Measurements from ENCODE around the gene SEZ6L2.
"Not testable (repeated sequence)": the region's sequence is repeated elsewhere in the genome, so short reads cannot be mapped to it uniquely, and the experiment has no call there.

The SEZ6L2 gene
- total RNA-seq: 0 to 0.04 reads per million in 2 donors

- no peak for DNase-seq
Measured at GRCh38 chr16:29899516-29900101, at the start of gene SEZ6L2. TSS of gene SEZ6L2 (minus strand) at chr16:29899550. CDS start at chr16:29899019, 531 bp downstream.

GRCh38 chr16:29947897-29948296 is 48.5 kb upstream of the SEZ6L2 start:
- DNase-seq: no peak

- DNase-seq: no peak
Measured at GRCh38 chr16:29943846-29944799, 44.8 kb upstream of the SEZ6L2 start.

GRCh38 chr16:29940656-29941055 is 41.3 kb upstream of the SEZ6L2 start:
- DNase-seq: no peak

- DNase-seq: not testable (repeated sequence)
Measured at GRCh38 chr16:29931750-29932149, 32.4 kb upstream of the SEZ6L2 start.

GRCh38 chr16:29927070-29927905 is 27.9 kb upstream of the SEZ6L2 start:
- DNase-seq: no peak

GRCh38 chr16:29926711-29927052 is 27.3 kb upstream of the SEZ6L2 start:
- no peak for DNase-seq

- peak; percentile 80 for DNase-seq
Measured at GRCh38 chr16:29925781-29926710, 26.7 kb upstream of the SEZ6L2 start, which contains the start of gene KCTD13. TSS of gene KCTD13 (minus strand) at chr16:29926226. CDS start at chr16:29926033, 193 bp downstream.

GRCh38 chr16:29925105-29925756 is 25.9 kb upstream of the SEZ6L2 start:
- DNase-seq: no peak

GRCh38 chr16:29922986-29923501 is 23.7 kb upstream of the SEZ6L2 start:
- no peak for DNase-seq

- DNase-seq: no peak
Measured at GRCh38 chr16:29922326-29922725, 23.0 kb upstream of the SEZ6L2 start.

- DNase-seq: no peak
Measured at GRCh38 chr16:29921034-29921385, 21.7 kb upstream of the SEZ6L2 start.

- no peak for DNase-seq
Measured at GRCh38 chr16:29920288-29921033, 21.1 kb upstream of the SEZ6L2 start.

GRCh38 chr16:29916979-29917378 is 17.6 kb upstream of the SEZ6L2 start:
- DNase-seq: no peak

GRCh38 chr16:29915590-29916247 is 16.4 kb upstream of the SEZ6L2 start:
- DNase-seq: no peak

GRCh38 chr16:29913514-29913913 is 14.2 kb upstream of the SEZ6L2 start:
- DNase-seq: no peak

- DNase-seq: no peak
Measured at GRCh38 chr16:29912087-29912486, 12.7 kb upstream of the SEZ6L2 start.

- DNase-seq: no peak
Measured at GRCh38 chr16:29911676-29912010, 12.3 kb upstream of the SEZ6L2 start.

- no peak for DNase-seq
Measured at GRCh38 chr16:29910819-29911675, 11.7 kb upstream of the SEZ6L2 start.

All from activated gamma-delta T cell (primary cell).